ENCODE results near the gene KIAA2012.

The KIAA2012 gene

GRCh38 chr2:202161151-202161835 is 88.2 kb downstream of the KIAA2012 start:
- no peak overlapping the region for H2AFZ ChIP-seq (ENCODE audit: low read length)
- no peaks in the 10 kb centered on the region for H3K9me2 ChIP-seq (replicated peaks; ENCODE audit: insufficient read depth, low read length)
- no peak for TF ChIP-seq EZH2phosphoT487 (IDR thresholded peaks at IDR 0.05; ENCODE audit: low read length)
- no peak for TF ChIP-seq EZH2 (optimal IDR thresholded peaks at IDR 0.05; ENCODE audit: low read depth, low read length)
- no peak for TF ChIP-seq CTCF (IDR thresholded peaks at IDR 0.05; ENCODE audit: low read length)
- H3K9ac ChIP-seq (ENCODE audit: low read length), result no peak overlapping the region
- no peaks in the 10 kb centered on the region for H3F3A ChIP-seq (ENCODE audit: insufficient read depth, low read length)
- no peak for DNase-seq
- H3K4me1 ChIP-seq (ENCODE audit: low read length), result no peaks in the 10 kb centered on the region
- no peak overlapping the region for H3K27ac ChIP-seq (ENCODE audit: low read length)
- no peaks in the 10 kb centered on the region for H3K79me2 ChIP-seq (ENCODE audit: low read length)
- no peaks in the 10 kb centered on the region for H3K9me3 ChIP-seq (replicated peaks; ENCODE audit: insufficient read depth, low read length)
- no peaks in the 10 kb centered on the region for H4K20me1 ChIP-seq (ENCODE audit: insufficient read depth, low read length)
- no peaks in the 10 kb centered on the region for H3K36me3 ChIP-seq (replicated peaks; ENCODE audit: insufficient read depth, low read length)
- no peak overlapping the region for H3K4me3 ChIP-seq (ENCODE audit: low read length)
- H3K4me2 ChIP-seq (ENCODE audit: low read depth, low read length), result no peak overlapping the region
- no peaks in the 10 kb centered on the region for H3K27me3 ChIP-seq (replicated peaks; ENCODE audit: insufficient read depth, low read length)

- Histone ChIP-seq H3K4me2 (ENCODE audit: low read depth, low read length) (no peak overlapping the region), H3K9ac (ENCODE audit: low read length) (no peak overlapping the region), H3K4me3 (ENCODE audit: low read length) (no peak overlapping the region), H3K9me3 (replicated peaks; ENCODE audit: insufficient read depth, low read length) (no peaks in the 10 kb centered on the region), H3K36me3 (replicated peaks; ENCODE audit: insufficient read depth, low read length) (no peaks in the 10 kb centered on the region), H4K20me1 (ENCODE audit: insufficient read depth, low read length) (no peaks in the 10 kb centered on the region), H3K4me1 (ENCODE audit: low read length) (no peaks in the 10 kb centered on the region), H2AFZ (ENCODE audit: low read length) (no peak overlapping the region), H3K9me2 (replicated peaks; ENCODE audit: insufficient read depth, low read length) (no peaks in the 10 kb centered on the region), H3K27me3 (replicated peaks; ENCODE audit: insufficient read depth, low read length) (no peaks in the 10 kb centered on the region), H3K27ac (ENCODE audit: low read length) (no peak overlapping the region), H3K79me2 (ENCODE audit: low read length) (no peaks in the 10 kb centered on the region), H3F3A (ENCODE audit: insufficient read depth, low read length) (no peaks in the 10 kb centered on the region)
- DNase-seq, result no peak
- TF ChIP-seq CTCF (IDR thresholded peaks at IDR 0.05; ENCODE audit: low read length), result no peak
- TF ChIP-seq EZH2 (optimal IDR thresholded peaks at IDR 0.05; ENCODE audit: low read depth, low read length), result no peak
- TF ChIP-seq EZH2phosphoT487 (IDR thresholded peaks at IDR 0.05; ENCODE audit: low read length), result no peak
Observed at GRCh38 chr2:202164411-202164810, 91.4 kb downstream of the KIAA2012 start.

- H3K27ac ChIP-seq (ENCODE audit: low read length), result no peak overlapping the region
- no peaks in the 10 kb centered on the region for H3K4me1 ChIP-seq (ENCODE audit: low read length)
- H3K4me3 ChIP-seq (ENCODE audit: low read length), result no peak overlapping the region
- no peaks in the 10 kb centered on the region for H3K79me2 ChIP-seq (ENCODE audit: low read length)
- H2AFZ ChIP-seq (ENCODE audit: low read length), result no peak overlapping the region
- no peak for TF ChIP-seq EZH2 (optimal IDR thresholded peaks at IDR 0.05; ENCODE audit: low read depth, low read length)
- no peaks in the 10 kb centered on the region for H3K27me3 ChIP-seq (replicated peaks; ENCODE audit: insufficient read depth, low read length)
- no peak for DNase-seq
- no peaks in the 10 kb centered on the region for H3K9me3 ChIP-seq (replicated peaks; ENCODE audit: insufficient read depth, low read length)
- H4K20me1 ChIP-seq (ENCODE audit: insufficient read depth, low read length), result no peaks in the 10 kb centered on the region
- H3K9me2 ChIP-seq (replicated peaks; ENCODE audit: insufficient read depth, low read length), result no peaks in the 10 kb centered on the region
- no peaks in the 10 kb centered on the region for H3K36me3 ChIP-seq (replicated peaks; ENCODE audit: insufficient read depth, low read length)
- no peaks in the 10 kb centered on the region for H3F3A ChIP-seq (ENCODE audit: insufficient read depth, low read length)
- no peak overlapping the region for H3K4me2 ChIP-seq (ENCODE audit: low read depth, low read length)
- H3K9ac ChIP-seq (ENCODE audit: low read length), result no peak overlapping the region
Observed at GRCh38 chr2:202165208-202165607, 92.2 kb downstream of the KIAA2012 start.

- TF ChIP-seq EZH2 (optimal IDR thresholded peaks at IDR 0.05; ENCODE audit: low read depth, low read length) (no peak), CTCF (IDR thresholded peaks at IDR 0.05; ENCODE audit: low read length) (no peak), EZH2phosphoT487 (IDR thresholded peaks at IDR 0.05; ENCODE audit: low read length) (no peak)
- Histone ChIP-seq H2AFZ (ENCODE audit: low read length) (no peak overlapping the region), H3F3A (ENCODE audit: insufficient read depth, low read length) (no peaks in the 10 kb centered on the region), H3K9me3 (replicated peaks; ENCODE audit: insufficient read depth, low read length) (no peaks in the 10 kb centered on the region), H3K79me2 (ENCODE audit: low read length) (no peaks in the 10 kb centered on the region), H3K9ac (ENCODE audit: low read length) (no peak overlapping the region), H3K36me3 (replicated peaks; ENCODE audit: insufficient read depth, low read length) (no peaks in the 10 kb centered on the region), H3K27me3 (replicated peaks; ENCODE audit: insufficient read depth, low read length) (no peaks in the 10 kb centered on the region), H4K20me1 (ENCODE audit: insufficient read depth, low read length) (no peaks in the 10 kb centered on the region), H3K4me3 (ENCODE audit: low read length) (no peak overlapping the region), H3K27ac (ENCODE audit: low read length) (no peak overlapping the region), H3K9me2 (replicated peaks; ENCODE audit: insufficient read depth, low read length) (no peaks in the 10 kb centered on the region), H3K4me1 (ENCODE audit: low read length) (no peaks in the 10 kb centered on the region), H3K4me2 (ENCODE audit: low read depth, low read length) (no peak overlapping the region)
- DNase-seq, result no peak
Observed at GRCh38 chr2:202165945-202166344, 92.9 kb downstream of the KIAA2012 start.
